Gastroesophageal sphincter (tissue), 3 donors: ENCODE results near the gene TSEN34.

Source experiments
- CTCF ChIP-seq, 4 experiments: fragments of 200-600 bp in 2 of 4; fragments of 450-650 bp in 2 of 4; sonication (generic) in 1 of 4; IDR thresholded peaks; one replicate each; pipeline ENCODE4 v1.5.1; 2017 to 2019; ENCODE audit warnings: antibody characterized with exemption in 4 of 4, mild to moderate bottlenecking in 2 of 4, moderate library complexity in 2 of 4
- EP300 ChIP-seq: sonication (generic); formaldehyde crosslinking; IDR thresholded peaks from one replicate; pipeline ENCODE4 v1.6.1; 2017; ENCODE audit warnings: antibody characterized with exemption, mild to moderate bottlenecking
- POLR2AphosphoS5 ChIP-seq: sonication (generic); formaldehyde crosslinking; IDR thresholded peaks from one replicate; pipeline ENCODE4 v1.6.1; 2017; ENCODE audit warnings: antibody characterized with exemption

- TF ChIP-seq EP300 (no peak), CTCF (IDR thresholded peaks at IDR 0.05) (no peak), POLR2AphosphoS5 (no peak)
These were observed 1.9 kb downstream of the TSEN34 start for GRCh38 chr19:54193011-54193410.
